ENCODE measurements around the gene NKAIN4. TPM values are rescaled to one million over a fixed set of nuclear protein-coding genes. Genes with fewer than 3 reads are reported as not detected.

NKAIN4 gene
- total RNA-seq, 2 experiments from 2014 or later: not detected

- no peak overlapping the region for H3K4me3 ChIP-seq (ENCODE audit: low read depth, low read length, poor library complexity, severe bottlenecking)
- H3K9me2 ChIP-seq (ENCODE audit: insufficient read depth, low read length): no peaks in the 10 kb centered on the region
- H3K36me3 ChIP-seq (ENCODE audit: insufficient read depth, low read length): peaks cover 18% of the 10 kb centered on the region
- no peak for DNase-seq (ENCODE audit: low spot score)
- ChIA-PET POLR2A (no interaction called here), CTCF (ENCODE audit: unreplicated experiment) (no interaction called here)
- H3K79me2 ChIP-seq (ENCODE audit: insufficient read depth, low read depth, low read length): peaks cover 18% of the 10 kb centered on the region
- no peak overlapping the region for H2AFZ ChIP-seq (ENCODE audit: low read length)
- TF ChIP-seq CTCF (conservative IDR thresholded peaks at IDR 0.05; ENCODE audit: low read length) (0 out of 2 replicates have a peak, but pooled peaks have one; percentile 28), EZH2phosphoT487 (IDR thresholded peaks at IDR 0.05; ENCODE audit: borderline replicate concordance, low read depth, low read length) (no peak)
- H4K20me1 ChIP-seq (ENCODE audit: insufficient read depth, low read length): peaks cover 13% of the 10 kb centered on the region; the same call in 1 of the 2 replicates
- intact Hi-C loops (cut with micrococcal nuclease; ENCODE audit: unreplicated experiment): loop anchor here (5.0 kb wide), 1 partner anchor 53 kb away; the partner anchor contains the start of gene ARFGAP1
- no TSS peak for BruUV-seq (replicated peaks)
- H3K4me2 ChIP-seq (ENCODE audit: low read length): no peak overlapping the region
- H3K9me3 ChIP-seq (ENCODE audit: low read length): no peaks in the 10 kb centered on the region
- H3K27ac ChIP-seq (ENCODE audit: low read depth, low read length, poor library complexity, severe bottlenecking): no peak overlapping the region
- H3K4me1 ChIP-seq (ENCODE audit: insufficient read depth, low read length, poor library complexity, severe bottlenecking): peaks cover 23% of the 10 kb centered on the region
These were observed 35.4 kb downstream of the NKAIN4 start for GRCh38 chr20:63218701-63219446.

GRCh38 chr20:63217706-63218105, 36.6 kb downstream of the NKAIN4 start:
- Histone ChIP-seq H4K20me1 (ENCODE audit: insufficient read depth, low read length) (peaks cover 19% of the 10 kb centered on the region; the same call in 1 of the 2 replicates), H2AFZ (ENCODE audit: low read length) (no peak overlapping the region), H3K4me3 (ENCODE audit: low read depth, low read length, poor library complexity, severe bottlenecking) (no peak overlapping the region), H3K36me3 (ENCODE audit: insufficient read depth, low read length) (peaks cover 30% of the 10 kb centered on the region), H3K27ac (ENCODE audit: low read depth, low read length, poor library complexity, severe bottlenecking) (no peak overlapping the region), H3K79me2 (ENCODE audit: insufficient read depth, low read depth, low read length) (peaks cover 30% of the 10 kb centered on the region), H3K4me1 (ENCODE audit: insufficient read depth, low read length, poor library complexity, severe bottlenecking) (peaks cover 23% of the 10 kb centered on the region), H3K4me2 (ENCODE audit: low read length) (no peak overlapping the region), H3K9me2 (ENCODE audit: insufficient read depth, low read length) (no peaks in the 10 kb centered on the region), H3K9me3 (ENCODE audit: low read length) (no peaks in the 10 kb centered on the region)
- ChIA-PET CTCF (ENCODE audit: unreplicated experiment) (interaction anchor here (1.0 kb wide), 1 partner anchor 17 kb away, joined by 3 read pairs; no protein-coding TSS in a partner anchor), POLR2A (no interaction called here)
- no peak for DNase-seq (ENCODE audit: low spot score)
- intact Hi-C loops (cut with micrococcal nuclease; ENCODE audit: unreplicated experiment): loop anchor here (5.0 kb wide), 1 partner anchor 55 kb away; the partner anchor contains the start of gene ARFGAP1
- TF ChIP-seq EZH2phosphoT487 (IDR thresholded peaks at IDR 0.05; ENCODE audit: borderline replicate concordance, low read depth, low read length) (no peak), CTCF (conservative IDR thresholded peaks at IDR 0.05; ENCODE audit: low read length) (no peak)
- no TSS peak for BruUV-seq (replicated peaks)

Data from OCI-LY7 (cell line).